ENCODE results near the gene SMYD1. TPM values are rescaled to one million over a fixed set of nuclear protein-coding genes. Genes with fewer than 3 reads are reported as not detected.
"Not testable (repeated sequence)": the region's sequence is repeated elsewhere in the genome, so short reads cannot be mapped to it uniquely, and the experiment has no call there.

The SMYD1 gene
- polyA plus RNA-seq: 1 to 10 TPM in 1 of 4 donors, under 1 TPM in 2, not detected in 1; 0.34 to 1.6 (median 0.84) TPM
- long read RNA-seq, donor 1: 0 reads
- long read RNA-seq, donor 2: 0 reads
- long read RNA-seq, donor 3, partial matches to known transcripts: 0 of 2 reads
- long read RNA-seq, donor 3, other reads (novel, unspliced or antisense): 0 of 2 reads
- long read RNA-seq, donor 4: 0 reads
- long read RNA-seq, donor 5, full-length matches to known transcripts: 1 of 1,692 reads
- long read RNA-seq, donor 5, partial matches to known transcripts: 673 of 1,692 reads
- long read RNA-seq, donor 5, other reads (novel, unspliced or antisense): 1,018 of 1,692 reads
- long read RNA-seq, donor 6, full-length matches to known transcripts: 2 of 2 reads
- long read RNA-seq, donor 6, partial matches to known transcripts: 0 of 2 reads
- long read RNA-seq, donor 6, other reads (novel, unspliced or antisense): 0 of 2 reads
- long read RNA-seq, donor 7: 0 reads
- long read RNA-seq, donor 8: 0 reads
- long read RNA-seq, donor 9, partial matches to known transcripts: 161 of 467 reads
- long read RNA-seq, donor 9, other reads (novel, unspliced or antisense): 306 of 467 reads
- long read RNA-seq, donor 10, partial matches to known transcripts: 4,979 of 5,084 reads
- long read RNA-seq, donor 10, other reads (novel, unspliced or antisense): 105 of 5,084 reads

GRCh38 chr2:88067598-88067997, at the start of gene SMYD1:
Gene SMYD1 (plus strand): TSS chr2:88067825. CDS start chr2:88067865, 40 bp downstream.
- no peak within 1 kb of the TSS for H3K4me3 ChIP-seq (ENCODE audit: low read depth in 1 of 3, low read length in 3 of 3)

DNA sequence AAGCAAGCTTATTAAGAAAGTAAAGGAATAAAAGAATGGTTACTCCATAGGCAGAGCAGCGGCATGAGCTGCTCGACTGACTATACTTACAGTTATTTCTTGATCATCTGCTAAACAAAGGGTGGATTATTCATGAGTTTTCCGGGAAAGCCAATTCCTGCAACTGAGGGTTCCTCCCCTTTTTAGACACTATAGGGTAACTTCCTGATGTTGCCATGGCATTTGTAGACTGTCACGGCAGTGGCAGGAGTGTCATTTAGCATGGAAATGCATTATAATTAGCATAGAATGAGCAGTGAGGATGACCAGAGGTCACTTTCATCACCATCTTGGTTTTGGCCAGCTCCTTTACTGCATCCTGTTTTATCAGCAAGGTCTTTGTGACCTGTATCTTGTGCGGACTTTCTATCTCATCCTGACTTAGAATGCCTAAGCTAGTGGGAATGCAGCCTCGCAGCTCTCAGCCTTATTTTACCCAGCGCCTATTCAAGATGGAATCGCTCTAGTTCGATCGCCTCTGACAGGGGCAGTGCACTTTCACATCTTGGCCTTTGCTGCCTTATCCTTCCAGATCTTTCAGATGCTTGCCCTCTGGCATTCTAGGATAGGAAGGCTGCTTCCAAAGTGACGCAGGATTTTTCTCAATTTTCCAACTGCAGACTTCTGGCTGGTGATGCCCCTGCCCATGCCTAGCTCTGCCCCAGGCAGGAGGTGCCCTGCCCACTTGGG, 49.4 kb upstream of the SMYD1 start:
- FAIRE-seq; DNase-seq; H3K36me3 ChIP-seq (ENCODE audit: control insufficient read depth in 3 of 3, insufficient read depth in 2 of 3, low read depth in 1 of 3, low read length in 3 of 3); H3K27me3 ChIP-seq (ENCODE audit: control insufficient read depth in 3 of 3, insufficient read depth in 3 of 3, low read length in 3 of 3); H3K9me3 ChIP-seq (ENCODE audit: control insufficient read depth in 2 of 2, insufficient read depth in 1 of 2, low read depth in 1 of 2, low read length in 1 of 2); H3K4me1 ChIP-seq (ENCODE audit: control insufficient read depth in 3 of 3, insufficient read depth in 2 of 3, low read depth in 1 of 3, low read length in 2 of 3); H3K4me3 ChIP-seq (ENCODE audit: low read depth in 1 of 3, low read length in 3 of 3); H3K27ac ChIP-seq (ENCODE audit: low read depth in 1 of 3, low read length in 2 of 3): not testable (repeated sequence)
- 88 to 90% (median 89%) methylated on average over 11 of the region's 11 CpGs for WGBS, 3 donors

More at GRCh38 chr2:88067598-88067997, at the start of gene SMYD1:
- Histone ChIP-seq H3K4me1 (ENCODE audit: control insufficient read depth in 3 of 3, insufficient read depth in 2 of 3, low read depth in 1 of 3, low read length in 2 of 3) (no peaks in the 10 kb centered on the region), H3K9me3 (ENCODE audit: control insufficient read depth in 2 of 2, insufficient read depth in 1 of 2, low read depth in 1 of 2, low read length in 1 of 2) (no peaks in the 10 kb centered on the region), H3K36me3 (ENCODE audit: control insufficient read depth in 3 of 3, insufficient read depth in 2 of 3, low read depth in 1 of 3, low read length in 3 of 3) (no peaks in the 10 kb centered on the region), H3K27ac (ENCODE audit: low read depth in 1 of 3, low read length in 2 of 3) (no peak within 1 kb of the TSS), H3K27me3 (ENCODE audit: control insufficient read depth in 3 of 3, insufficient read depth in 3 of 3, low read length in 3 of 3) (no peaks in the 10 kb centered on the region)
- WGBS, 3 donors: 88 to 94% (median 89%) methylated on average over 8 of the region's 8 CpGs
- no peak for FAIRE-seq
- DNase-seq: no peak

DNA sequence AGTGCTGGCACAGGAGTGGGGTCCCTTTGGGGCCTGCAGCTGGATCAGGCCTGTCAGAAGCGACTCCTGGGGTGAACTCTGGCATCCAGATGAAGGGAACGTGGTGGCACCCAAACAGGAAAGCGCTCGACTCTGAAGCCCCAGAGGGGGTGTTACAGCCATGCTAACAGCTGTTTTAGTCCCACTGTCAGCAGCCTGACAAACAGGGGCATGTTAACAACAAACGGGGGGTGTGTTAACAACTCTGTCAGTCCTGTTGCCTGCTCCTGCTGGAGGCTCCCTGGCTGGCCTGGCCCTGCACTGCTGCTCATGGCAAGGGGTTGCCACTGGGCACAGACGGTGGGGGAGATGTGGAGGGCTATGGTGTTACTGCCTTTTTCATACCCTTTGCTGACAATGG, 48.7 kb upstream of the SMYD1 start:
- no peak for DNase-seq
- Histone ChIP-seq H3K36me3 (ENCODE audit: control insufficient read depth in 3 of 3, insufficient read depth in 2 of 3, low read depth in 1 of 3, low read length in 3 of 3) (no peaks in the 10 kb centered on the region), H3K4me1 (ENCODE audit: control insufficient read depth in 3 of 3, insufficient read depth in 2 of 3, low read depth in 1 of 3, low read length in 2 of 3) (peaks cover 0 to 7% (median 0%) of the 10 kb centered on the region in 3 donors), H3K4me3 (ENCODE audit: low read depth in 1 of 3, low read length in 3 of 3) (no peak overlapping the region), H3K27me3 (ENCODE audit: control insufficient read depth in 3 of 3, insufficient read depth in 3 of 3, low read length in 3 of 3) (peaks cover 0 to 2% (median 0%) of the 10 kb centered on the region in 3 donors), H3K27ac (ENCODE audit: low read depth in 1 of 3, low read length in 2 of 3) (no peak overlapping the region), H3K9me3 (ENCODE audit: control insufficient read depth in 2 of 2, insufficient read depth in 1 of 2, low read depth in 1 of 2, low read length in 1 of 2) (peaks cover 0 to 4% of the 10 kb centered on the region in 2 donors)
- no peak for FAIRE-seq
- WGBS, 3 donors: 89 to 95% (median 92%) methylated on average over 6 of the region's 6 CpGs

GRCh38 chr2:88019985-88020384, 47.6 kb upstream of the SMYD1 start:
- Histone ChIP-seq H3K27me3 (ENCODE audit: control insufficient read depth in 3 of 3, insufficient read depth in 3 of 3, low read length in 3 of 3) (peaks cover 0 to 2% (median 0%) of the 10 kb centered on the region in 3 donors), H3K4me3 (ENCODE audit: low read depth in 1 of 3, low read length in 3 of 3) (no peak overlapping the region), H3K27ac (ENCODE audit: low read depth in 1 of 3, low read length in 2 of 3) (no peak overlapping the region), H3K36me3 (ENCODE audit: control insufficient read depth in 3 of 3, insufficient read depth in 2 of 3, low read depth in 1 of 3, low read length in 3 of 3) (no peaks in the 10 kb centered on the region), H3K4me1 (ENCODE audit: control insufficient read depth in 3 of 3, insufficient read depth in 2 of 3, low read depth in 1 of 3, low read length in 2 of 3) (peaks cover 0 to 7% (median 0%) of the 10 kb centered on the region in 3 donors), H3K9me3 (ENCODE audit: control insufficient read depth in 2 of 2, insufficient read depth in 1 of 2, low read depth in 1 of 2, low read length in 1 of 2) (peaks cover 0 to 4% of the 10 kb centered on the region in 2 donors)
- DNase-seq (no peak), FAIRE-seq (no peak)
- 83 to 95% (median 87%) methylated on average over 3 of the region's 3 CpGs for WGBS, 3 donors

DNA sequence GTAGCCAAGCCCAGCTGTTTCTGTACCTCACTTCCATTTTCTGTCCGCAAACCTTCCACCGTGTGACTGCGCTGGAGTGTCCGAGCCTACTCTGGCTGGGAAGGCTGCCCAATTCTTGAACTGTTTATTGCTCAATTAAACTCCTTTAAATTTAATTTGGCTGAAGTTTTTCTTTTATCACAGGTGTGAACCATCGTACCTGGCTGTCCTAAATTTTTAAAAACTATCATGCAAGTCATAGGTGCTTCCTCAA, 45.0 kb upstream of the SMYD1 start:
- H3K9me3 ChIP-seq (ENCODE audit: control insufficient read depth in 2 of 2, insufficient read depth in 1 of 2, low read depth in 1 of 2, low read length in 1 of 2): peaks cover 0 to 4% of the 10 kb centered on the region in 2 donors
- H3K4me1 ChIP-seq (ENCODE audit: control insufficient read depth in 3 of 3, insufficient read depth in 2 of 3, low read depth in 1 of 3, low read length in 2 of 3): peaks cover 0 to 2% (median 0%) of the 10 kb centered on the region in 3 donors
- DNase-seq: no peak
- no peak for FAIRE-seq
- 41 to 80% (median 45%) methylated on average over 5 of the region's 5 CpGs for WGBS, 3 donors
- H3K36me3 ChIP-seq (ENCODE audit: control insufficient read depth in 3 of 3, insufficient read depth in 2 of 3, low read depth in 1 of 3, low read length in 3 of 3): peaks cover 0 to 4% (median 0%) of the 10 kb centered on the region in 3 donors
- H3K27me3 ChIP-seq (ENCODE audit: control insufficient read depth in 3 of 3, insufficient read depth in 3 of 3, low read length in 3 of 3): peaks cover 0 to 2% (median 0%) of the 10 kb centered on the region in 3 donors
- no peak overlapping the region for H3K4me3 ChIP-seq (ENCODE audit: low read depth in 1 of 3, low read length in 3 of 3)
- no peak overlapping the region for H3K27ac ChIP-seq (ENCODE audit: low read depth in 1 of 3, low read length in 2 of 3)

GRCh38 chr2:88024509-88024908, 43.1 kb upstream of the SMYD1 start:
- Histone ChIP-seq H3K27ac (ENCODE audit: low read depth in 1 of 3, low read length in 2 of 3) (no peak overlapping the region), H3K36me3 (ENCODE audit: control insufficient read depth in 3 of 3, insufficient read depth in 2 of 3, low read depth in 1 of 3, low read length in 3 of 3) (peaks cover 4 to 8% (median 5%) of the 10 kb centered on the region in 3 donors), H3K4me1 (ENCODE audit: control insufficient read depth in 3 of 3, insufficient read depth in 2 of 3, low read depth in 1 of 3, low read length in 2 of 3) (no peaks in the 10 kb centered on the region), H3K27me3 (ENCODE audit: control insufficient read depth in 3 of 3, insufficient read depth in 3 of 3, low read length in 3 of 3) (no peaks in the 10 kb centered on the region), H3K9me3 (ENCODE audit: control insufficient read depth in 2 of 2, insufficient read depth in 1 of 2, low read depth in 1 of 2, low read length in 1 of 2) (no peaks in the 10 kb centered on the region), H3K4me3 (ENCODE audit: low read depth in 1 of 3, low read length in 3 of 3) (no peak overlapping the region)
- DNase-seq (no peak), FAIRE-seq (no peak)
- WGBS, 3 donors: 76 to 96% (median 91%) methylated on average over 6 of the region's 6 CpGs

DNA sequence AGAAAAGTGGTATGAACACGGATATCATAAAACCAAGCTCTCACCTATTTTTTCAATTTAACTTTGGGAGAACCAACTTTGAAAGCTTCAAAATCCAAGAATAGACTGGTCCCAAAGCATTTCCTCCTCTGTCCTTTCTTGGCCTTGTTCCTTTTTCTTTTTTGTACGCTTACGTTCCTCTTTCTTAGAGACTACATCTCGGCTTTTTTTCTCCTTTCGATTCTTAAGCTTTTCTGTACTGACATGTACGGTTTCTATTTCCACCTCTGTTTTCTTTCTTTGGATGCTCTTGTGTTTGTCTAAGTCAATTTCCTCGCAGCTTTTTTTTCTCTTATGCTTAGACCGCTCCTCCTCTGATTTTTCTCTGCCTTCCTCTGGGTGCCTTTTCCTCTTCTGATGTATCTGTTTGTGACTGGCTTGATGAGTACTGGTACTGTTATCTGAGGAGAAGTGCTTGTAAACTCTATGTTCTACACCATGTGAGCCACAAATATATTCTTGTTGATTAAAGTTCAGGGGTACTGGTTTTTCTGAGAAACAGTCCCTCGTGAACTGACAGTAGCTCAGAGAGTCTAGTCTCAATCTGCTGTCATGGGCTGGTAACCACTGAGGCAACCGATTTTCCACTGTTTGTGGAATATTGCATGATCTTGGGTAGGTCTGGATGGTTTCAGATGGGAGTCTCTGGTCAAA, 39.8 kb upstream of the SMYD1 start:
- Histone ChIP-seq H3K4me1 (ENCODE audit: control insufficient read depth in 3 of 3, insufficient read depth in 2 of 3, low read depth in 1 of 3, low read length in 2 of 3) (no peaks in the 10 kb centered on the region), H3K4me3 (ENCODE audit: low read depth in 1 of 3, low read length in 3 of 3) (no peak overlapping the region), H3K27ac (ENCODE audit: low read depth in 1 of 3, low read length in 2 of 3) (no peak overlapping the region), H3K27me3 (ENCODE audit: control insufficient read depth in 3 of 3, insufficient read depth in 3 of 3, low read length in 3 of 3) (no peaks in the 10 kb centered on the region), H3K36me3 (ENCODE audit: control insufficient read depth in 3 of 3, insufficient read depth in 2 of 3, low read depth in 1 of 3, low read length in 3 of 3) (peaks cover 8 to 11% (median 9%) of the 10 kb centered on the region in 3 donors), H3K9me3 (ENCODE audit: control insufficient read depth in 2 of 2, insufficient read depth in 1 of 2, low read depth in 1 of 2, low read length in 1 of 2) (no peaks in the 10 kb centered on the region)
- FAIRE-seq (no peak), DNase-seq (no peak)
- WGBS, 3 donors: 78 to 92% (median 91%) methylated on average over 10 of the region's 10 CpGs

- Histone ChIP-seq H3K36me3 (ENCODE audit: control insufficient read depth in 3 of 3, insufficient read depth in 2 of 3, low read depth in 1 of 3, low read length in 3 of 3) (peaks cover 8 to 11% (median 9%) of the 10 kb centered on the region in 3 donors), H3K4me1 (ENCODE audit: control insufficient read depth in 3 of 3, insufficient read depth in 2 of 3, low read depth in 1 of 3, low read length in 2 of 3) (no peaks in the 10 kb centered on the region), H3K27ac (ENCODE audit: low read depth in 1 of 3, low read length in 2 of 3) (no peak overlapping the region), H3K4me3 (ENCODE audit: low read depth in 1 of 3, low read length in 3 of 3) (no peak overlapping the region), H3K27me3 (ENCODE audit: control insufficient read depth in 3 of 3, insufficient read depth in 3 of 3, low read length in 3 of 3) (no peaks in the 10 kb centered on the region), H3K9me3 (ENCODE audit: control insufficient read depth in 2 of 2, insufficient read depth in 1 of 2, low read depth in 1 of 2, low read length in 1 of 2) (no peaks in the 10 kb centered on the region)
- WGBS, 3 donors: 94 to 96% (median 95%) methylated on average over 4 of the region's 4 CpGs
- no peak for DNase-seq
- FAIRE-seq: no peak
Measured at GRCh38 chr2:88028931-88029330, 38.7 kb upstream of the SMYD1 start.

Measured in small intestine (tissue), 16 donors.